ENCODE results near the gene KRTAP9-8. TPM values are rescaled to one million over a fixed set of nuclear protein-coding genes. Genes with fewer than 3 reads are reported as not detected.
"Not testable (repeated sequence)": the region's sequence is repeated elsewhere in the genome, so short reads cannot be mapped to it uniquely, and the experiment has no call there.

KRTAP9-8 gene
- total RNA-seq, 2 donors from 2014 or later: not detected

DNA sequence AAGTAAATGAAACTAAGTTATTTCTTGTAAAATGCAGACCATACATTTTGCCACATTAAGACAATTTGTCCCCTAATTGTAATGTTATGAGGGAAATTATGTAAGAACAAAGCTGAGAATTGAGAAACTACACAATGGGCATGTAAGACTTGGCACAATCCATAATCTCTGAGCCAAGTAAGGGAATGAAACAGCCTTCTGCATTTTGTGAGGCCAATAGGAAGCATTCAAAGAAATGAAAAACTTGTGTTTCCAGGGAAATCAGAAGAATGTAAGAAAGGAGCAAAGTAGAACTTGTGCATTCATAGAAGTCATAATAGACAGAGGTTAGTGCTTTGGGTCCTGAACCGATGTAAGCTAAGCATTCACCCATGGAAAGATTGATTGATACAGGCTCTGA, 13.5 kb downstream of the KRTAP9-8 start:
- no peaks in the 10 kb centered on the region for H3K9me3 ChIP-seq
- 94 to 95% methylated on average over 1 of the region's 1 CpG for WGBS, 2 donors
- no peak for ATAC-seq
- intact Hi-C loops (cut with DNase I): no loop called here
- DNase-seq: no peak
- no peaks in the 10 kb centered on the region for H3K4me1 ChIP-seq
- no peak overlapping the region for H3K4me3 ChIP-seq
- no peak overlapping the region for H3K27ac ChIP-seq
- no peaks in the 10 kb centered on the region for H3K27me3 ChIP-seq
- TF ChIP-seq, protein P1, sequence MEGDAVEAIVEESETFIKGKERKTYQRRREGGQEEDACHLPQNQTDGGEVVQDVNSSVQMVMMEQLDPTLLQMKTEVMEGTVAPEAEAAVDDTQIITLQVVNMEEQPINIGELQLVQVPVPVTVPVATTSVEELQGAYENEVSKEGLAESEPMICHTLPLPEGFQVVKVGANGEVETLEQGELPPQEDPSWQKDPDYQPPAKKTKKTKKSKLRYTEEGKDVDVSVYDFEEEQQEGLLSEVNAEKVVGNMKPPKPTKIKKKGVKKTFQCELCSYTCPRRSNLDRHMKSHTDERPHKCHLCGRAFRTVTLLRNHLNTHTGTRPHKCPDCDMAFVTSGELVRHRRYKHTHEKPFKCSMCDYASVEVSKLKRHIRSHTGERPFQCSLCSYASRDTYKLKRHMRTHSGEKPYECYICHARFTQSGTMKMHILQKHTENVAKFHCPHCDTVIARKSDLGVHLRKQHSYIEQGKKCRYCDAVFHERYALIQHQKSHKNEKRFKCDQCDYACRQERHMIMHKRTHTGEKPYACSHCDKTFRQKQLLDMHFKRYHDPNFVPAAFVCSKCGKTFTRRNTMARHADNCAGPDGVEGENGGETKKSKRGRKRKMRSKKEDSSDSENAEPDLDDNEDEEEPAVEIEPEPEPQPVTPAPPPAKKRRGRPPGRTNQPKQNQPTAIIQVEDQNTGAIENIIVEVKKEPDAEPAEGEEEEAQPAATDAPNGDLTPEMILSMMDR (IDR thresholded peaks at IDR 0.05): no peak
- TF ChIP-seq POLR2A (IDR thresholded peaks at IDR 0.05): no peak
- no peaks in the 10 kb centered on the region for H3K36me3 ChIP-seq (replicated peaks in 1 of 2; ENCODE audit: insufficient read depth in 1 of 2, low read depth in 2 of 2)

DNA sequence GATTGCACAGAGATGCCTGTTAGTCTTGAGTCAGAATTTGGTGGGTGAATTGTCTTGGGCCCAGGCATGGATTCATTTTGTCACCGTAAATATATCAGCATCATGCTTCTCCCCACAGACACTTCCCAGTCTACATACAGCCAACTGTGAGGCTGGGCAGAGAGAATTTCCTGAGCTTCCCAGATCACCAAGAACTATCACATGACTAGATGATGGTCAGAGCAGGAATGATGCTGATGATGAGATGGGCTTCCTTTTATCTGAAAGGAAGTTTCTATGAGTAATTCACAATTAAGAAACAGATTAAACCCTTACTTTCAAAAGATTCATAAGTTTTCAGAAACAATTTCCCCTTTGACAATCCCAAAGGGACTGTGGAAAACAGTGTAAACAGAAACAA, 17.1 kb downstream of the KRTAP9-8 start:
- 0% methylated on average over 1 of the region's 1 CpG for WGBS, 2 donors
- ATAC-seq (no peak), DNase-seq (no peak)
- no peaks in the 10 kb centered on the region for H3K4me1 ChIP-seq
- intact Hi-C loops (cut with DNase I): no loop called here
- H3K36me3 ChIP-seq (replicated peaks in 1 of 2; ENCODE audit: insufficient read depth in 1 of 2, low read depth in 2 of 2): no peaks in the 10 kb centered on the region
- H3K27me3 ChIP-seq: no peaks in the 10 kb centered on the region
- no peak overlapping the region for H3K4me3 ChIP-seq
- no peak overlapping the region for H3K27ac ChIP-seq
- H3K9me3 ChIP-seq: no peaks in the 10 kb centered on the region
- TF ChIP-seq, protein P1 (IDR thresholded peaks at IDR 0.05): no peak
- TF ChIP-seq POLR2A (IDR thresholded peaks at IDR 0.05): no peak

DNA sequence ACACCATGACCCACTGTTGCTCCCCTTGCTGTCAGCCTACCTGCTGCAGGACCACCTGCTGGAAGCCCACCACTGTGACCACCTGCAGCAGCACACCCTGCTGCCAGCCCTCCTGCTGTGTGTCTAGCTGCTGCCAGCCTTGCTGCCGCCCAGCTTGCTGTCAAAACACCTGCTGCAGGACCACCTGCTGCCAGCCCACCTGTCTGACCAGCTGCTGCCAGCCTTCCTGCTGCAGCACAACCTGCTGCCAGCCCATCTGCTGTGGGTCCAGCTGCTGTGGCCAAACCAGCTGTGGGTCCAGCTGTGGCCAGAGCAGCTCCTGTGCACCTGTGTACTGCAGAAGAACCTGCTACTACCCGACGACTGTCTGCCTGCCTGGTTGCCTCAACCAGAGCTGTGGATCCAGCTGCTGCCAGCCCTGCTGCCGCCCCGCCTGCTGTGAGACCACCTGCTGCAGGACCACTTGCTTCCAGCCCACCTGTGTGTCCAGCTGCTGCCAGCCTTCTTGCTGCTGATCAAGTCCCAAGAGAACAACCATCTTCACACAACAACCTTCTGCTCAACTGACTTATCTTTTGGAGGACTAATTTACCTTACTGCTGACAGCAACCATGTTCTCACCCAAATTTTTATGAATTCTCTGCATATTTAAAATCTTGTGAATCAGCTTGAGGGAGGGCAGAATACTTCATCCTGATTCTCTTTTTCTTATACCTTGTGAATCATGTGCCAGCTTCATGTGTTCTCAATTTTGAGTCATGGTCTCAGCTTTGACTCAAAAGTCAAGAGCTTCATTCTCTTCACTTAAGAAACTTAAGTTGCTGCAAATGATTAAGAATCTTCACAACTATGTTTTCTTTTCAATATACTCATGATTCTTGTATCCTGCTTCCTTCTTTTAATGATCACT, 17.8 kb downstream of the KRTAP9-8 start, which contains the start of gene KRTAP9-9:
TSS of gene KRTAP9-9 (plus strand) at position 4 of the 910 bp plus-strand sequence.
- H3K36me3 ChIP-seq (replicated peaks in 1 of 2; ENCODE audit: insufficient read depth in 1 of 2, low read depth in 2 of 2); H3K27ac ChIP-seq; H3K9me3 ChIP-seq; H3K27me3 ChIP-seq; H3K4me1 ChIP-seq; H3K4me3 ChIP-seq; intact Hi-C loops (cut with DNase I); DNase-seq; ATAC-seq: not testable (repeated sequence)
- WGBS, 2 donors: 46 to 68% methylated on average over 4 of the region's 5 CpGs

DNA sequence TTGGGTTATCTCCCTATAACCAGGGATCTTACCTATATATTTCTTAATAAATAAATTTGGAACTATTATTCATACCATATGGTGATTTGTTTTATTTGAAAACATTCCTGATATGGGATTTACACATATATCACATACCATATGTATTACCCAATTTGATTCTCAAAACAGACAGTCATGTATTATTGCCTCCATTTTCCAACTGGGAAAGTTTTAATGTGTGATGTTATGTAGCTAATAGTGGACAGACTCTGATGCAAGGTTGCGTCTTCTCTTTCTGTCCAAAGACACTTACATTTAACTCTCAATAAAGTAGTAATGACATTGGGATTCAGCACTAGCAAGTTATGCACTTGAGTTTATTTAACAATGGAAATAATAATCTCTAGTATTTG, 18.5 kb downstream of the KRTAP9-8 start:
- Histone ChIP-seq H3K4me1 (no peaks in the 10 kb centered on the region), H3K27ac (no peak overlapping the region), H3K4me3 (no peak overlapping the region), H3K27me3 (no peaks in the 10 kb centered on the region), H3K9me3 (no peaks in the 10 kb centered on the region), H3K36me3 (replicated peaks in 1 of 2; ENCODE audit: insufficient read depth in 1 of 2, low read depth in 2 of 2) (no peaks in the 10 kb centered on the region)
- DNase-seq (no peak), ATAC-seq (no peak)
- TF ChIP-seq, protein P1 (IDR thresholded peaks at IDR 0.05): no peak
- intact Hi-C loops (cut with DNase I): no loop called here
- WGBS, 2 donors: 85 to 88% methylated on average over 1 of the region's 1 CpG

DNA sequence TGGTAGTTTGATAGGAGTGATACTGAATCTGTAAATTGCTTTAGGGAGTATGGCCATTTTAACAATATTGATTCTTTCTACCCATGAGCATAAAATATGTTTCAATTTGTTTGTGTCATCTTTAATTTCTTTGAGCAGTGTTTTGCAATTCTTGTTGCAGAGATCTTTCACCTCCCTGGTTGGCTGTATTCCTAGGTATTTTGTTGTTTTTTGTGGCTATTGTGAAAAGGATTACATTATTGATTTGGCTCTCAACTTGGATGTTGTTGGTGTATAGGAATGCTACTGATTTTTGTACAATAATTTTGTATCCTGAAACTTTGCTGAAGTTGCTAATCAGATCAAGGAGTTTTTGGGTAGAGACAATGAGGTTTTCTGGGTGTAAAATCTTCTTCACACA, 20.6 kb downstream of the KRTAP9-8 start:
- Histone ChIP-seq H3K9me3 (no peaks in the 10 kb centered on the region), H3K27me3 (no peaks in the 10 kb centered on the region), H3K4me3 (no peak overlapping the region), H3K27ac (no peak overlapping the region), H3K4me1 (no peaks in the 10 kb centered on the region), H3K36me3 (replicated peaks in 1 of 2; ENCODE audit: insufficient read depth in 1 of 2, low read depth in 2 of 2) (no peaks in the 10 kb centered on the region)
- TF ChIP-seq POLR2A (IDR thresholded peaks at IDR 0.05): no peak
- TF ChIP-seq, protein P1 (IDR thresholded peaks at IDR 0.05): no peak
- intact Hi-C loops (cut with DNase I): no loop called here
- ATAC-seq (no peak), DNase-seq (no peak)

All from body of pancreas (tissue), 4 donors.